Measurements from ENCODE around the gene GPAT2.
"Not testable (repeated sequence)": the region's sequence is repeated elsewhere in the genome, so short reads cannot be mapped to it uniquely, and the experiment has no call there.

Gene GPAT2

DNA sequence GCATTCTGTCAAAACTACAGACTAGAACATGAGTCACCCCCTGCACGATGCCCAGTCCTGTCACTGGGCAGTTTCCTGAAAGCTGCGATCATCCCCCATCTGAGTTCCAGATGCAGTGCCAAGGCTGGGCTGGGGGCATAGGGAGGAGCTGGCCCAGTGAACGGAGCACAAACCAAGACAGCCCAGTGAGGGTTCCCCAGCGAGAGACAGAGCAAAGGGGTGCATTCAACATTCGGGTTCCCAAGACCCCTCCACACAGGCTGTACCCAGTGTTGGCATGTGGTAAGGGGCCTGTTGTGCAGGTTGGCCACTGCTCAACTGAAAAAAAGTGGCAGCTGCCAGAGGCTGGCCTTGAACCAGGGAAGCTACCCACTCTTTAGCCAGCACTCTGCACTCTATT lies 35.6 kb upstream of the GPAT2 start:
- not testable (repeated sequence) for H3K9ac ChIP-seq (ENCODE audit: low read depth, low read length, poor library complexity, severe bottlenecking); H3K36me3 ChIP-seq (ENCODE audit: insufficient read depth, low read length); H4K20me1 ChIP-seq (ENCODE audit: insufficient read depth, low read length, poor library complexity, severe bottlenecking); H3K4me2 ChIP-seq (ENCODE audit: low read depth, low read length, poor library complexity, severe bottlenecking); H3K27me3 ChIP-seq (ENCODE audit: insufficient read depth, low read length, poor library complexity, severe bottlenecking); H3K9me2 ChIP-seq (replicated peaks; ENCODE audit: low read depth, low read length); H3K79me2 ChIP-seq (ENCODE audit: insufficient read depth, low read length); H2AFZ ChIP-seq (ENCODE audit: low read length); H3K4me3 ChIP-seq (ENCODE audit: low read length, poor library complexity, severe bottlenecking); H3K9me3 ChIP-seq (ENCODE audit: insufficient read depth, low read depth, low read length); H3K4me1 ChIP-seq (ENCODE audit: insufficient read depth, low read length, poor library complexity, severe bottlenecking); H3F3A ChIP-seq (ENCODE audit: low read depth)

DNA sequence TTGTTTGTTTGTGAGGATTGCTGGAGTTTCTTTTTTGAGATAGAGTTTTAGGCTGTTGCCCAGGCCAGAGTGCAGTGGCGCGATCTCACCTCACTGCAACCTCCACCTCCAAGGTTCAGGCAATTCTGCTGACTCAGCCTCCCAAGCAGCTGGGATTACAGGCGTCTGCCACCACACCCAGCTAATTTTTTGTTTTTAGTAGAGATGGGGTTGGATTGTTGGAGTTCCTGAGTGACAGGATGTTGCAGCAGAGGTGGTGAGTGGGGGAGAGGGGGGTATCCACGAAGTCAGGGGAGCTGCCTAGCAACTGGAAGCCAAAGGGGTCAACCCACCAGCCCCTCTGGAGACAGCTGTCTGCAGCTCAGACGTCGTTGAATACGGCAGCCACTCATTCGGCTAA lies 35.2 kb upstream of the GPAT2 start:
- H3K36me3 ChIP-seq (ENCODE audit: insufficient read depth, low read length); H3K27me3 ChIP-seq (ENCODE audit: insufficient read depth, low read length, poor library complexity, severe bottlenecking); H3K9me3 ChIP-seq (ENCODE audit: insufficient read depth, low read depth, low read length); H4K20me1 ChIP-seq (ENCODE audit: insufficient read depth, low read length, poor library complexity, severe bottlenecking); H3K9me2 ChIP-seq (replicated peaks; ENCODE audit: low read depth, low read length); H3K4me3 ChIP-seq (ENCODE audit: low read length, poor library complexity, severe bottlenecking); H3K79me2 ChIP-seq (ENCODE audit: insufficient read depth, low read length); H2AFZ ChIP-seq (ENCODE audit: low read length); H3K4me1 ChIP-seq (ENCODE audit: insufficient read depth, low read length, poor library complexity, severe bottlenecking); H3F3A ChIP-seq (ENCODE audit: low read depth); H3K4me2 ChIP-seq (ENCODE audit: low read depth, low read length, poor library complexity, severe bottlenecking); H3K9ac ChIP-seq (ENCODE audit: low read depth, low read length, poor library complexity, severe bottlenecking): not testable (repeated sequence)

DNA sequence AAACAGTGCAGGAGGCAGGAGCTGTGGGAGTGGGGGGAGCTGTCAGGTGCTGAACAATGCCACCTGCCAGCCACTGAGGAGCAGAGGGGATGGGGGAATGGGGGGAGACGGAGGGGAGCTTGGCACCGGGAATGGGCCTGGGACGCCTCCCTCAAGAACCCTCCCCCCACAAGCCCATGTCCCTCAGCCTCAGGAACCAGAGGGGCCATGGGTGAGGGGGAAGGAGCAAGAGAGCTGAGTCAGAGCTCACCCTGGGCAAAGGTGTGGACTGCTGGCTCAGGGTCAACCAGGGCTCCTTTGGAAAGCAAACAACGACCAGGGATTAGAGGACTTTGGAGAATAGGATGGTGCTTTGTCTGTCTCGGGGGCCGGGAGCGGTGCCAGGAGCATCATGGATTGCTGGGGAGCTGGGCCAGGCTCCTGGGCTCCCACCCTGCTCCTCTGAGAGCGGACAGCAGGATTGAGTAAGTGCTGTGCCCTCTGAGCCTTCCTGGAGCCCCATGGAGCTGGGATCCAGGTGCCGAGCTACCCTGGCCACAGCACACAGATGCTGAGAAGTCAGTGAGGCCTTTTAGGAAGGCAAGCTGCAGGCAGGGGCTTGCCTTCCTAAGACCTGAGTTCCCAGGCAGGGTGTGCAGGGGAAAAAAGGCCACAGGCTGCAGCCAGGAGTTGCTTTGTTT lies 33.3 kb upstream of the GPAT2 start:
- H3K4me3 ChIP-seq (ENCODE audit: low read length, poor library complexity, severe bottlenecking); H2AFZ ChIP-seq (ENCODE audit: low read length); H3K4me1 ChIP-seq (ENCODE audit: insufficient read depth, low read length, poor library complexity, severe bottlenecking); H3K27me3 ChIP-seq (ENCODE audit: insufficient read depth, low read length, poor library complexity, severe bottlenecking); H3K9me2 ChIP-seq (replicated peaks; ENCODE audit: low read depth, low read length); H3K4me2 ChIP-seq (ENCODE audit: low read depth, low read length, poor library complexity, severe bottlenecking); H3K9me3 ChIP-seq (ENCODE audit: insufficient read depth, low read depth, low read length); H3K79me2 ChIP-seq (ENCODE audit: insufficient read depth, low read length); H3F3A ChIP-seq (ENCODE audit: low read depth); H4K20me1 ChIP-seq (ENCODE audit: insufficient read depth, low read length, poor library complexity, severe bottlenecking); H3K9ac ChIP-seq (ENCODE audit: low read depth, low read length, poor library complexity, severe bottlenecking); H3K36me3 ChIP-seq (ENCODE audit: insufficient read depth, low read length): not testable (repeated sequence)

- H2AFZ ChIP-seq (ENCODE audit: low read length); H3K4me3 ChIP-seq (ENCODE audit: low read length, poor library complexity, severe bottlenecking); H3K9me3 ChIP-seq (ENCODE audit: insufficient read depth, low read depth, low read length): not testable (repeated sequence)
These were observed 32.5 kb upstream of the GPAT2 start for GRCh38 chr2:96067098-96067660.

DNA sequence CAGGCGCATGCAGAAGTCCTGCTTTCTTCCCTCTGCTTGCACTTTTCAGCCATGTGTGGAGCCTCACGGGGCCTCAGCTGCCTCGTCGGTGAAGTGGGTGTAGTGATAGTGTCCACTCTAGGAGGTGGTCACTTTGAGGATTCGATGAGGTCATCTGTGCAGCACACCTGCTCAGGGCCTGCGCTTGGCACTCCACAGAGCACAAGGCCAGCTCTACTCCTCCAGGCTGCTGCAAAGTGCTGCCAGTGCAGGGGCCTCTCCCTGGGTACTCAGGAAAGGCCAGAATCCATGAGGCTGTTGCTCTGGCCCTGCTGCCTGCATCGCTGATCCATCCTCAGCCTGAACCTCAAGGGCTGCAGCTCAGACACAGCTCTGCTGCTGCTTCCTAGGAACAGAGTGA lies 31.8 kb upstream of the GPAT2 start:
- not testable (repeated sequence) for H3K9ac ChIP-seq (ENCODE audit: low read depth, low read length, poor library complexity, severe bottlenecking); H3K4me3 ChIP-seq (ENCODE audit: low read length, poor library complexity, severe bottlenecking); H2AFZ ChIP-seq (ENCODE audit: low read length); H3K9me2 ChIP-seq (replicated peaks; ENCODE audit: low read depth, low read length); H4K20me1 ChIP-seq (ENCODE audit: insufficient read depth, low read length, poor library complexity, severe bottlenecking); H3K27me3 ChIP-seq (ENCODE audit: insufficient read depth, low read length, poor library complexity, severe bottlenecking); H3K79me2 ChIP-seq (ENCODE audit: insufficient read depth, low read length); H3F3A ChIP-seq (ENCODE audit: low read depth); H3K4me1 ChIP-seq (ENCODE audit: insufficient read depth, low read length, poor library complexity, severe bottlenecking); H3K4me2 ChIP-seq (ENCODE audit: low read depth, low read length, poor library complexity, severe bottlenecking); H3K36me3 ChIP-seq (ENCODE audit: insufficient read depth, low read length); H3K9me3 ChIP-seq (ENCODE audit: insufficient read depth, low read depth, low read length)

More at GRCh38 chr2:96067098-96067660, 32.5 kb upstream of the GPAT2 start:
- not testable (repeated sequence) for H3K79me2 ChIP-seq (ENCODE audit: insufficient read depth, low read length); H3K9ac ChIP-seq (ENCODE audit: low read depth, low read length, poor library complexity, severe bottlenecking); H3K27me3 ChIP-seq (ENCODE audit: insufficient read depth, low read length, poor library complexity, severe bottlenecking); H3K36me3 ChIP-seq (ENCODE audit: insufficient read depth, low read length); H3K4me2 ChIP-seq (ENCODE audit: low read depth, low read length, poor library complexity, severe bottlenecking); H3K9me2 ChIP-seq (replicated peaks; ENCODE audit: low read depth, low read length); H3F3A ChIP-seq (ENCODE audit: low read depth); H4K20me1 ChIP-seq (ENCODE audit: insufficient read depth, low read length, poor library complexity, severe bottlenecking); H3K4me1 ChIP-seq (ENCODE audit: insufficient read depth, low read length, poor library complexity, severe bottlenecking)

- H3K9ac ChIP-seq (ENCODE audit: low read depth, low read length, poor library complexity, severe bottlenecking); H3K4me3 ChIP-seq (ENCODE audit: low read length, poor library complexity, severe bottlenecking); H3K36me3 ChIP-seq (ENCODE audit: insufficient read depth, low read length); H3K9me3 ChIP-seq (ENCODE audit: insufficient read depth, low read depth, low read length); H3K79me2 ChIP-seq (ENCODE audit: insufficient read depth, low read length); H3K4me1 ChIP-seq (ENCODE audit: insufficient read depth, low read length, poor library complexity, severe bottlenecking); H4K20me1 ChIP-seq (ENCODE audit: insufficient read depth, low read length, poor library complexity, severe bottlenecking); H3K4me2 ChIP-seq (ENCODE audit: low read depth, low read length, poor library complexity, severe bottlenecking); H3K27me3 ChIP-seq (ENCODE audit: insufficient read depth, low read length, poor library complexity, severe bottlenecking); H3F3A ChIP-seq (ENCODE audit: low read depth); H3K9me2 ChIP-seq (replicated peaks; ENCODE audit: low read depth, low read length); H2AFZ ChIP-seq (ENCODE audit: low read length): not testable (repeated sequence)
These were observed 31.2 kb upstream of the GPAT2 start for GRCh38 chr2:96065954-96066353.
